ENCODE measurements around the gene PLA2G3. TPM values are rescaled to one million over a fixed set of nuclear protein-coding genes. Genes with fewer than 3 reads are reported as not detected.
"Not testable (repeated sequence)": the region's sequence is repeated elsewhere in the genome, so short reads cannot be mapped to it uniquely, and the experiment has no call there.

PLA2G3 gene
- total RNA-seq, 2 donors from 2014 or later = not detected

GRCh38 chr22:31173386-31174145, 33.3 kb upstream of the PLA2G3 start:
- Histone ChIP-seq H3K4me3 (no peak overlapping the region), H3K9me3 (no peaks in the 10 kb centered on the region), H3K36me3 (replicated peaks in 1 of 2; ENCODE audit: insufficient read depth in 1 of 2, low read depth in 2 of 2) (no peaks in the 10 kb centered on the region), H3K27me3 (no peaks in the 10 kb centered on the region), H3K4me1 (peaks cover 5% of the 10 kb centered on the region), H3K27ac (no peak overlapping the region)
- DNase-seq = no peak
- WGBS, 2 donors = 74 to 80% methylated on average over 5 of the region's 5 CpGs
- no peak for ATAC-seq
- intact Hi-C loops (cut with DNase I) = no loop called here
- TF ChIP-seq CTCF (IDR thresholded peaks at IDR 0.05) = no peak
- no peak for TF ChIP-seq POLR2A (IDR thresholded peaks at IDR 0.05)

- H3K27ac ChIP-seq; intact Hi-C loops (cut with DNase I): not testable (repeated sequence)
Measured at GRCh38 chr22:31171734-31172133, 31.4 kb upstream of the PLA2G3 start.

GRCh38 chr22:31170971-31171370, 30.7 kb upstream of the PLA2G3 start:
- Histone ChIP-seq H3K27me3 (no peaks in the 10 kb centered on the region), H3K36me3 (replicated peaks in 1 of 2; ENCODE audit: insufficient read depth in 1 of 2, low read depth in 2 of 2) (no peaks in the 10 kb centered on the region), H3K4me3 (no peak overlapping the region), H3K27ac (no peak overlapping the region), H3K4me1 (peaks cover 12% of the 10 kb centered on the region), H3K9me3 (no peaks in the 10 kb centered on the region)
- no peak for TF ChIP-seq POLR2A (IDR thresholded peaks at IDR 0.05)
- TF ChIP-seq CTCF (IDR thresholded peaks at IDR 0.05) = no peak
- intact Hi-C loops (cut with DNase I) = no loop called here
- ATAC-seq = no peak
- WGBS, 2 donors = 94 to 100% methylated on average over 4 of the region's 4 CpGs
- no peak for DNase-seq

More at GRCh38 chr22:31171734-31172133, 31.4 kb upstream of the PLA2G3 start:
- not testable (repeated sequence) for H3K36me3 ChIP-seq (replicated peaks in 1 of 2; ENCODE audit: insufficient read depth in 1 of 2, low read depth in 2 of 2); H3K4me3 ChIP-seq; DNase-seq; H3K9me3 ChIP-seq; ATAC-seq; H3K27me3 ChIP-seq
- 84 to 95% methylated on average over 9 of the region's 9 CpGs for WGBS, 2 donors
- peaks cover 12% of the 10 kb centered on the region for H3K4me1 ChIP-seq

- no peak for TF ChIP-seq POLR2A (IDR thresholded peaks at IDR 0.05)
- peak in 5 of 7 experiments; percentile 11 to 33 (median 28) for TF ChIP-seq CTCF (IDR thresholded peaks at IDR 0.05)
- Histone ChIP-seq H3K36me3 (replicated peaks in 1 of 2; ENCODE audit: insufficient read depth in 1 of 2, low read depth in 2 of 2) (no peaks in the 10 kb centered on the region), H3K4me3 (no peak overlapping the region), H3K27ac (peak overlapping the region in 3 of 4 donors; percentile 10 to 85 (median 50)), H3K9me3 (no peaks in the 10 kb centered on the region), H3K4me1 (peaks cover 30% of the 10 kb centered on the region), H3K27me3 (no peaks in the 10 kb centered on the region)
- 4 to 14% methylated on average over 5 of the region's 5 CpGs for WGBS, 2 donors
- ATAC-seq (no peak), DNase-seq (peak; percentile 29 to 41 (median 34))
- intact Hi-C loops (cut with DNase I) = no loop called here
Measured at GRCh38 chr22:31162015-31162765, 21.9 kb upstream of the PLA2G3 start.

GRCh38 chr22:31161386-31161785, 21.1 kb upstream of the PLA2G3 start:
- intact Hi-C loops (cut with DNase I) = no loop called here
- DNase-seq (no peak), ATAC-seq (no peak)
- no peaks in the 10 kb centered on the region for H3K27me3 ChIP-seq
- no peaks in the 10 kb centered on the region for H3K36me3 ChIP-seq (replicated peaks in 1 of 2; ENCODE audit: insufficient read depth in 1 of 2, low read depth in 2 of 2)
- no peaks in the 10 kb centered on the region for H3K9me3 ChIP-seq
- H3K4me1 ChIP-seq = peaks cover 30% of the 10 kb centered on the region
- TF ChIP-seq CTCF (IDR thresholded peaks at IDR 0.05) (no peak), POLR2A (IDR thresholded peaks at IDR 0.05) (no peak)
- no peak overlapping the region for H3K4me3 ChIP-seq
- H3K27ac ChIP-seq = peak overlapping the region in 3 of 4 donors; percentile 10 to 85 (median 80)
